NT2/D1 (cell line): Measurements from ENCODE around the gene EPC1.

Source experiments
- SUZ12 ChIP-seq: IDR thresholded peaks from 2 replicates; pipeline ENCODE4 v1.6.1; 2011; ENCODE audit not compliant: insufficient read length, insufficient read depth; ENCODE audit errors: extremely low read depth
- YY1 ChIP-seq: IDR thresholded peaks from 2 replicates; pipeline ENCODE4 v1.6.1; 2011; ENCODE audit not compliant: insufficient read length, insufficient read depth
- ZNF274 ChIP-seq: IDR thresholded peaks from 2 replicates; pipeline ENCODE4 v1.6.1; 2011; ENCODE audit warnings: mild to moderate bottlenecking, low read depth, low read length

DNA sequence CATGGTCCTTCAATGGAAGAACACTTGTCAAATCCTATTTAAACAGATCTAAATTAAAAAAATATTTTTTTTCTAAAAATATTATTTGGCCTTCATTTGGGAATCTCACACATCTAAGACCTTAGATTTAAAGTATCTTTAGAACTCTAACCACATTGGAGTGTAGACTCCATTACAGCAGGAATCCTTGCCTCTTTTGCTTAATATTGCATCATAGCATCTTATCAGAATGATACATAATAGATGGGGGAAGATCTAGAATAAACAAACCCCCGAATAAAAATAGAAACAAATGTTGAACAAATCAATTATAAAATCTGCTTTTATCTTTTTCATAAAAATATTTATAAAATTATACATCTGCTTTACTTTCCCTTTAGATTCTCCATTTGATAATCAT lies 27.6 kb upstream of the EPC1 start:
- TF ChIP-seq ZNF274 (no peak), YY1 (no peak), SUZ12 (no peak)
